Thymus (tissue), 11 donors: Measurements from ENCODE around the gene PROM2. TPM values are rescaled to one million over a fixed set of nuclear protein-coding genes. Genes with fewer than 3 reads are reported as not detected.

Source experiments
- DNase-seq, 9 donors: peaks; one replicate each; pipeline ENCODE4 v3.0.0-alpha.2; 2013; ENCODE audit warnings: low spot score in 9 of 9, low read depth in 6 of 9, missing footprints in 1 of 9
- H3K27ac ChIP-seq, 2 donors: one replicate each; pipeline ENCODE4 v1.5.1; 2013; ENCODE audit warnings: control low read depth in 1 of 2, low read depth in 1 of 2, low read length in 1 of 2, mild to moderate bottlenecking in 1 of 2, moderate library complexity in 1 of 2
- H3K27me3 ChIP-seq, 2 donors: one replicate each; pipeline ENCODE4 v1.5.1; 2013; ENCODE audit warnings: low read length in 1 of 2; ENCODE audit not compliant: control insufficient read depth in 2 of 2, insufficient read depth in 1 of 2
- H3K36me3 ChIP-seq, 2 donors: one replicate each; pipeline ENCODE4 v1.5.1; 2013; ENCODE audit warnings: low read length in 1 of 2, mild to moderate bottlenecking in 1 of 2, moderate library complexity in 1 of 2; ENCODE audit not compliant: control insufficient read depth in 2 of 2, insufficient read depth in 2 of 2
- H3K4me1 ChIP-seq, 2 donors: one replicate each; pipeline ENCODE4 v1.5.1; 2013; ENCODE audit warnings: low read length in 2 of 2; ENCODE audit not compliant: control insufficient read depth in 2 of 2, insufficient read depth in 2 of 2
- H3K4me3 ChIP-seq, 2 donors: one replicate each; pipeline ENCODE4 v1.5.1; 2013; ENCODE audit warnings: low read length in 2 of 2, control low read depth in 1 of 2, mild to moderate bottlenecking in 1 of 2
- H3K9me3 ChIP-seq, 2 donors: one replicate each; pipeline ENCODE4 v1.5.1; 2013; ENCODE audit warnings: low read length in 1 of 2, mild to moderate bottlenecking in 1 of 2; ENCODE audit not compliant: control insufficient read depth in 2 of 2, insufficient read depth in 1 of 2
- WGBS: extraction: QIAGEN DNeasy Blood & Tissue Kit; methylation state at CpG from one replicate; pipeline ENCODE4 v1.1.7; 2013; 5-methylcytosine and 5-hydroxymethylcytosine counted together
- polyA plus RNA-seq: library from polyadenylated mRNA; stranded (reverse); fragments of 200-250 nt; gene quantifications from one replicate; pipeline ENCODE4 v1.2.3, GENCODE V29; 2013
- total RNA-seq: library from RNA; stranded (reverse); fragments of 120-200 nt; gene quantifications from one replicate; pipeline ENCODE4 v1.2.4, GENCODE V29; 2013
- donor health status: healthy.

Gene PROM2
- total and polyA plus RNA-seq, 2 donors: 2.3 to 4.3 TPM

GRCh38 chr2:95314598-95314963 lies 40.3 kb downstream of the PROM2 start:
- Histone ChIP-seq H3K9me3 (no peaks in the 10 kb centered on the region), H3K4me3 (no peak overlapping the region), H3K27ac (no peak overlapping the region), H3K4me1 (no peaks in the 10 kb centered on the region), H3K27me3 (no peaks in the 10 kb centered on the region), H3K36me3 (no peaks in the 10 kb centered on the region)
- 93% methylated on average over 11 of the region's 11 CpGs for WGBS
- no peak for DNase-seq

- 89% methylated on average over 16 of the region's 16 CpGs for WGBS
- no peaks in the 10 kb centered on the region for H3K9me3 ChIP-seq
- no peak overlapping the region for H3K4me3 ChIP-seq
- H3K27ac ChIP-seq: no peak overlapping the region
- H3K4me1 ChIP-seq: no peaks in the 10 kb centered on the region
- H3K27me3 ChIP-seq: no peaks in the 10 kb centered on the region
- no peaks in the 10 kb centered on the region for H3K36me3 ChIP-seq
- no peak for DNase-seq
These were observed 40.8 kb downstream of the PROM2 start for GRCh38 chr2:95314964-95315611.

- WGBS: 89% methylated on average over 19 of the region's 19 CpGs
- no peaks in the 10 kb centered on the region for H3K27me3 ChIP-seq
- no peaks in the 10 kb centered on the region for H3K36me3 ChIP-seq
These were observed 41.7 kb downstream of the PROM2 start for GRCh38 chr2:95315801-95316411.

DNA sequence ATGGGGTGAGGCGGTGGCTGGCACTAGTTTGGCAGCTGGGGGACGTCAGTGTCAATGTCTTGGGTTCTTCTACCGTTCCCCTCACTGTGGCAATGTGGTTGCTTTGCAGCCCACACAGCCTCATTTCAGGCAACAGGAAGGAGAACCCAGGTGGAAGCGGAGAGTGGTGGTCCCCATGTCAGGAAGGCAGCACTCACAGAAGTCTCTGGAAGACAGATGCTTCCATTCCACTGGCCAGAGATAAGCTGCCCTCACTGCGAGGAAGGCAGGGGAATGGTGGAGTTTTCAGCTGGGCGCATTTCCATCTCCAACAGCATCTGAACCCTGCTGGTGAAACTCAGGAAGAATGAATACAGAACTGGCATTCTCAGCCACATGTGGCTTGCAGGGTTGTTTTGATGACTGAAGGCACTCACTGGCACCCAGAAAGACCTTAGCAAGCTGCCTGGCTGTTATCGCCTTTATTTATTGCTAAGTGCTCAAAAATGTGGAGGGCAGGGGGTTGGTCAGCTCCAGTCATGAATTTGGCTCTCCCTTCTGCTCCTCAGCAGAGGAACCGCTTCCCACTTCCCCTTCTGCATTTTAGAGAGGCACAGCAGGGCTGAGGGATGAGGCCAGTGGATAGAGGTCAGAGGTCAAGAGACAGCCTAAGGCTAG lies 42.3 kb downstream of the PROM2 start:
- Histone ChIP-seq H3K27ac (no peak overlapping the region), H3K27me3 (no peaks in the 10 kb centered on the region), H3K9me3 (no peaks in the 10 kb centered on the region), H3K4me1 (no peaks in the 10 kb centered on the region), H3K36me3 (no peaks in the 10 kb centered on the region), H3K4me3 (no peak overlapping the region)
- 83% methylated on average over 8 of the region's 8 CpGs for WGBS
- no peak for DNase-seq

More at GRCh38 chr2:95315801-95316411, 41.7 kb downstream of the PROM2 start:
- no peak for DNase-seq
- H3K4me1 ChIP-seq: no peaks in the 10 kb centered on the region
- no peak overlapping the region for H3K27ac ChIP-seq
- no peaks in the 10 kb centered on the region for H3K9me3 ChIP-seq
- no peak overlapping the region for H3K4me3 ChIP-seq

DNA sequence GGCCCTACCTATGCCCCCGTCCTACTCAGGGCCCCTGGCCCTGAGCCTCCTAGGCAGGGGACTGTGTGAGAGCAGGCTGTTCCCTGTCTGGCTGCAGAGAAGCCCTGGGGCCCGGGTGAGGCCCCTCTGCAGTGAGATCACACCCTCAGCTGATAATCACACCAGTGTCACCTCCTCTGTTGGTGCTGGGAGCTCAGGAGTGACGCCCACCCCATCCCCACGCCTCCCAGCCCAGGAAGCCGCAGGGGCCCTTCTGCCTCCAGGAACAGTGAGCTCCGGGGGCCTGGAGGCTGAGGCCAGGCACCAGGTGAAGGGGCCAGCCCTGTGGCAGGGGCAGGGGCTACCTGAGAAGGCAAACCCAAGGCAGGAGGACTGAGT lies 42.9 kb downstream of the PROM2 start:
- Histone ChIP-seq H3K27ac (no peak overlapping the region), H3K27me3 (no peaks in the 10 kb centered on the region), H3K4me1 (no peaks in the 10 kb centered on the region), H3K4me3 (no peak overlapping the region), H3K36me3 (no peaks in the 10 kb centered on the region), H3K9me3 (no peaks in the 10 kb centered on the region)
- DNase-seq: no peak
- 88% methylated on average over 6 of the region's 6 CpGs for WGBS

DNA sequence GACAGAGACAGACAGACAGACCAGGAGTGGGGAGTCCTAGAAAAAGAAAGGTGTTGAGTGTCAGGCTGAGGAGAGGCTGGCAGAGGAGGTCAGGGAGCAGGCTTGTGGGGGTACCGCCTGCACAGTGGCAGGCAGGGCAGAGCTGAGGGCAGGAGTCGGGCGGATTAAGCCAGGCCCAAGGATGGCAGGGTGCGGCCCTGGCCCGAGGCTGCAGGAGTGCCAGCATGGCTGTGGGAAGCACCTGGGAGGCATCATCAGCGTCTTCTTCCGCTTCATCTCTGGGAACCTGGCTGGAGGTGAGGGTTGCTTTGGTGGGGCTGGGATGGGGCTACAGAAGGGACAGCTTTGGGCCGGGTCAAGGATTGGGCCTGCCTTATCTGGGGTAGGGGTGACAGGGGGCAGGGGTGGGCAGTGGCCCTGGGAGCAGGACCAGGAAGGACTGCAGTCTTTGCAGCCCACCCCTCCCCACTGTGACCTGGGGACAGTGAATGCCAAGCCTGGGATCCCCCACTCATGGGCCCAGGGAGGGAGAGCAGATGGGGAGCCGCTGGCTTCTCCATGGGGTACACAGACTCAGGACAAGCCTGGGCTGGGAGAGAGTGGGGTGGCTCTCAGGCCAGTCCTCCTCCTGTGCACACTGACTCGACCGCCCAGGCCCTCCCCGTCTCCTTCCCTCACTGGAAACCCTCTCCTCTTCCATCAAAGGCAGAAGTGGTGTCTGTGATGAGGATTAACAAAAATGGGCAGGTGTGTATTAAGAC lies 43.6 kb downstream of the PROM2 start:
- WGBS: 95% methylated on average over 12 of the region's 12 CpGs
- Histone ChIP-seq H3K27ac (no peak overlapping the region), H3K36me3 (no peaks in the 10 kb centered on the region), H3K4me1 (no peaks in the 10 kb centered on the region), H3K27me3 (no peaks in the 10 kb centered on the region), H3K4me3 (no peak overlapping the region), H3K9me3 (no peaks in the 10 kb centered on the region)
- no peak for DNase-seq

- Histone ChIP-seq H3K27me3 (no peaks in the 10 kb centered on the region), H3K4me3 (no peak overlapping the region), H3K27ac (no peak overlapping the region), H3K9me3 (no peaks in the 10 kb centered on the region), H3K4me1 (no peaks in the 10 kb centered on the region), H3K36me3 (no peaks in the 10 kb centered on the region)
- 88% methylated on average over 13 of the region's 13 CpGs for WGBS
- no peak for DNase-seq
These were observed 44.4 kb downstream of the PROM2 start for GRCh38 chr2:95318431-95319220.

- DNase-seq: no peak
- Histone ChIP-seq H3K4me1 (no peaks in the 10 kb centered on the region), H3K9me3 (no peaks in the 10 kb centered on the region), H3K4me3 (no peak overlapping the region), H3K27me3 (no peaks in the 10 kb centered on the region), H3K27ac (no peak overlapping the region), H3K36me3 (no peaks in the 10 kb centered on the region)
- 94% methylated on average over 23 of the region's 23 CpGs for WGBS
These were observed 45.5 kb downstream of the PROM2 start for GRCh38 chr2:95319481-95320343.
